AG04450 (cell line): ENCODE results near the gene LETM1. TPM values are rescaled to one million over a fixed set of nuclear protein-coding genes. Genes with fewer than 3 reads are reported as not detected.

ENCODE experiments used
- CTCF ChIA-PET: fragments of 300-600, 350-600 bp; formaldehyde crosslinking; extraction: SDS; loops from one replicate; lab custom pipeline; 2022; ENCODE audit warnings: antibody characterized with exemption, inconsistent platforms; lab: Charles Lee
- POLR2A ChIA-PET: fragments of 350-600 bp; formaldehyde crosslinking; extraction: SDS; loops from one replicate; lab custom pipeline; 2021; ENCODE audit warnings: antibody characterized with exemption, inconsistent platforms; lab: Yijun Ruan, JAX
- DNase-seq: peaks from one replicate; pipeline ENCODE4 v3.0.0-alpha.2; 2011; ENCODE audit warnings: low read depth, low spot score
- H3K27ac ChIP-seq: one replicate; pipeline ENCODE4 v1.5.1; 2012; ENCODE audit warnings: low read depth, low read length, control low read depth
- H3K27me3 ChIP-seq: one replicate; pipeline ENCODE4 v1.6.0; 2012; ENCODE audit warnings: low read length; ENCODE audit not compliant: control insufficient read depth, insufficient read depth
- H3K4me3 ChIP-seq: 2 replicates; pipeline ENCODE4 v1.5.1; 2011; ENCODE audit warnings: mild to moderate bottlenecking, low read depth, low read length, control low read depth
- H3K9me3 ChIP-seq: 2 replicates; pipeline ENCODE4 v1.5.1; 2012; ENCODE audit warnings: low read length; ENCODE audit not compliant: control insufficient read depth, insufficient read depth
- CTCF ChIP-seq: IDR thresholded peaks from 2 replicates; pipeline ENCODE4 v1.5.1; 2011; ENCODE audit warnings: low read depth, low read length, control low read depth, inconsistent platforms
- polyA plus RNA-seq: library from polyadenylated mRNA; depleted of rRNA; stranded (reverse); fragments of >200 nt; gene quantifications from 2 replicates; pipeline ENCODE4 v1.2.3, GENCODE V29; 2011

LETM1 gene
- polyA plus RNA-seq, 1 experiment: 11.9 TPM

GRCh38 chr4:1842993-1843448 lies 12.9 kb downstream of the LETM1 start:
- DNase-seq: peak; percentile 68
- ChIA-PET POLR2A (interaction anchor here (1.0 to 1.8 kb wide), 3 partner anchors 12 to 95 kb away, joined by 3 to 4 read pairs (median 4); no protein-coding TSS in a partner anchor), CTCF (interaction anchor here (0.7 to 1.6 kb wide), 3 partner anchors 56 to 75 kb away, joined by 3 to 15 read pairs (median 5); no protein-coding TSS in a partner anchor)
- H3K9me3 ChIP-seq: no peaks in the 10 kb centered on the region
- H3K27me3 ChIP-seq: no peaks in the 10 kb centered on the region
- H3K27ac ChIP-seq: peak overlapping the region; percentile 75
- no peak overlapping the region for H3K4me3 ChIP-seq
- no peak for TF ChIP-seq CTCF

GRCh38 chr4:1842339-1842895 lies 13.5 kb downstream of the LETM1 start:
- no peak for DNase-seq
- 0 out of 2 replicates have a peak, but pooled peaks have one; percentile 7 for TF ChIP-seq CTCF
- H3K27ac ChIP-seq: peak overlapping the region; percentile 31
- ChIA-PET POLR2A (interaction anchor here (1.0 to 1.8 kb wide), 3 partner anchors 13 to 94 kb away, joined by 3 to 4 read pairs (median 4); no protein-coding TSS in a partner anchor), CTCF (interaction anchor here (0.7 to 1.6 kb wide), 3 partner anchors 57 to 74 kb away, joined by 3 to 15 read pairs (median 5); no protein-coding TSS in a partner anchor)
- no peaks in the 10 kb centered on the region for H3K9me3 ChIP-seq
- no peaks in the 10 kb centered on the region for H3K27me3 ChIP-seq
- no peak overlapping the region for H3K4me3 ChIP-seq

GRCh38 chr4:1841887-1842210 lies 14.1 kb downstream of the LETM1 start:
- no peaks in the 10 kb centered on the region for H3K27me3 ChIP-seq
- no peak for TF ChIP-seq CTCF
- no peaks in the 10 kb centered on the region for H3K9me3 ChIP-seq
- POLR2A ChIA-PET: interaction anchor here (1.5 kb wide), 1 partner anchor 93 kb away, joined by 3 read pairs; no protein-coding TSS in a partner anchor
- no peak for DNase-seq
- no peak overlapping the region for H3K27ac ChIP-seq
- CTCF ChIA-PET: interaction anchor here (1.6 kb wide), 1 partner anchor 58 kb away, joined by 15 read pairs; no protein-coding TSS in a partner anchor
- H3K4me3 ChIP-seq: no peak overlapping the region

GRCh38 chr4:1841201-1841886 lies 14.6 kb downstream of the LETM1 start:
- Histone ChIP-seq H3K4me3 (no peak overlapping the region), H3K9me3 (no peaks in the 10 kb centered on the region), H3K27me3 (no peaks in the 10 kb centered on the region), H3K27ac (no peak overlapping the region)
- no peak for TF ChIP-seq CTCF
- ChIA-PET POLR2A (no interaction called here), CTCF (no interaction called here)
- DNase-seq: no peak

GRCh38 chr4:1839282-1839681 lies 16.7 kb downstream of the LETM1 start:
- Histone ChIP-seq H3K4me3 (no peak overlapping the region), H3K9me3 (no peaks in the 10 kb centered on the region), H3K27me3 (no peaks in the 10 kb centered on the region), H3K27ac (no peak overlapping the region)
- no peak for DNase-seq
- no peak for TF ChIP-seq CTCF
- ChIA-PET CTCF (no interaction called here), POLR2A (no interaction called here)
